Esophagus mucosa (tissue), 1 donor: Measurements from ENCODE around the gene LY86. TPM values are rescaled to one million over a fixed set of nuclear protein-coding genes. Genes with fewer than 3 reads are reported as not detected.

ENCODE experiments used
- ATAC-seq: fragments of 200-7000 bp; cut with Tn5 transposase; one replicate; pipeline ENCODE4 v1.9.1; 2020
- total RNA-seq: library from RNA; stranded (reverse); gene quantifications from one replicate; pipeline ENCODE4 v1.2.4, GENCODE V29; 2023
- donor health status: DM: yes; HTN: yes; CAD: no.

The LY86 gene
- total RNA-seq, 1 donor from 2014 or later = 0.48 TPM

GRCh38 chr6:6683969-6684833, 95.7 kb downstream of the LY86 start:
- ATAC-seq = no peak

- ATAC-seq = no peak
Measured at GRCh38 chr6:6685249-6686040, 96.9 kb downstream of the LY86 start.

GRCh38 chr6:6686176-6686575, 97.7 kb downstream of the LY86 start:
- ATAC-seq = no peak

- peak; percentile 92 for ATAC-seq
Measured at GRCh38 chr6:6686748-6687601, 98.5 kb downstream of the LY86 start.

GRCh38 chr6:6688283-6688682, 99.8 kb downstream of the LY86 start:
- ATAC-seq = no peak

GRCh38 chr6:6688951-6689350, 100.4 kb downstream of the LY86 start:
- ATAC-seq = no peak

GRCh38 chr6:6689400-6690143, 101.1 kb downstream of the LY86 start:
- peak; percentile 53 for ATAC-seq

- ATAC-seq = no peak
Measured at GRCh38 chr6:6690144-6690483, 101.6 kb downstream of the LY86 start.

- peak; percentile 72 for ATAC-seq
Measured at GRCh38 chr6:6694368-6694780, 105.9 kb downstream of the LY86 start.

GRCh38 chr6:6694825-6695624, 106.5 kb downstream of the LY86 start:
- ATAC-seq = peak; percentile 67

- no peak for ATAC-seq
Measured at GRCh38 chr6:6695625-6696276, 107.2 kb downstream of the LY86 start.

GRCh38 chr6:6696867-6697531, 108.5 kb downstream of the LY86 start:
- no peak for ATAC-seq

GRCh38 chr6:6697620-6698019, 109.1 kb downstream of the LY86 start:
- ATAC-seq = peak; percentile 39

GRCh38 chr6:6699741-6700367, 111.3 kb downstream of the LY86 start:
- ATAC-seq = peak; percentile 86

- no peak for ATAC-seq
Measured at GRCh38 chr6:6700407-6701270, 112.1 kb downstream of the LY86 start.

GRCh38 chr6:6701864-6702263, 113.3 kb downstream of the LY86 start:
- no peak for ATAC-seq

GRCh38 chr6:6703699-6704098, 115.2 kb downstream of the LY86 start:
- ATAC-seq = no peak
